Activated effector memory CD4-positive, alpha-beta T cell treated with Interleukin-2 at 50 U/mL for 16 hours (primary cell): Measurements from ENCODE around the gene CEP57L1.
A peak's percentile ranks its signal among the peaks of the same experiment; 100 is the strongest.
"Not testable (repeated sequence)": the region's sequence is repeated elsewhere in the genome, so short reads cannot be mapped to it uniquely, and the experiment has no call there.

Source experiments
- DNase-seq: peaks from one replicate; pipeline ENCODE4 v3.0.0-alpha.2; 2020

The CEP57L1 gene

GRCh38 chr6:109075934-109076333 is 19.4 kb upstream of the CEP57L1 start:
- DNase-seq, result no peak

- DNase-seq, result no peak
Observed at GRCh38 chr6:109076377-109076776, 18.9 kb upstream of the CEP57L1 start.

GRCh38 chr6:109079981-109080380 is 15.3 kb upstream of the CEP57L1 start:
- no peak for DNase-seq

GRCh38 chr6:109081026-109081425 is 14.3 kb upstream of the CEP57L1 start:
- DNase-seq, result no peak

GRCh38 chr6:109081516-109082187 is 13.7 kb upstream of the CEP57L1 start:
- DNase-seq, result no peak

GRCh38 chr6:109082188-109082577 is 13.1 kb upstream of the CEP57L1 start:
- no peak for DNase-seq

GRCh38 chr6:109083657-109084056 is 11.7 kb upstream of the CEP57L1 start:
- no peak for DNase-seq

GRCh38 chr6:109084146-109084545 is 11.2 kb upstream of the CEP57L1 start:
- DNase-seq, result not testable (repeated sequence)

- DNase-seq, result no peak
Observed at GRCh38 chr6:109087661-109088264, 7.5 kb upstream of the CEP57L1 start.

- no peak for DNase-seq
Observed at GRCh38 chr6:109088995-109089394, 6.3 kb upstream of the CEP57L1 start.

- DNase-seq, result no peak
Observed at GRCh38 chr6:109091314-109092024, 3.8 kb upstream of the CEP57L1 start.

- no peak for DNase-seq
Observed at GRCh38 chr6:109092074-109092473, 3.2 kb upstream of the CEP57L1 start.

GRCh38 chr6:109093732-109094415 is 1.4 kb upstream of the CEP57L1 start:
- DNase-seq, result no peak

GRCh38 chr6:109094416-109095035 is 781 bp upstream of the CEP57L1 start, which contains the start of gene SESN1:
Gene SESN1 (minus strand): TSS chr6:109094846. CDS start chr6:109094073, 773 bp downstream.
- peak; percentile 74 for DNase-seq

GRCh38 chr6:109095835-109096084 is 453 bp downstream of the CEP57L1 start:
- DNase-seq, result no peak

- DNase-seq, result no peak
Observed at GRCh38 chr6:109096208-109096607, 901 bp downstream of the CEP57L1 start.

GRCh38 chr6:109097661-109098060 is 2.4 kb downstream of the CEP57L1 start:
- no peak for DNase-seq

GRCh38 chr6:109102762-109103161 is 7.5 kb downstream of the CEP57L1 start:
- DNase-seq, result no peak

- no peak for DNase-seq
Observed at GRCh38 chr6:109103942-109104341, 8.6 kb downstream of the CEP57L1 start.

- no peak for DNase-seq
Observed at GRCh38 chr6:109104512-109104911, 9.2 kb downstream of the CEP57L1 start.

GRCh38 chr6:109105681-109106080 is 10.4 kb downstream of the CEP57L1 start:
- no peak for DNase-seq

GRCh38 chr6:109109663-109110062 is 14.4 kb downstream of the CEP57L1 start:
- DNase-seq, result not testable (repeated sequence)

- not testable (repeated sequence) for DNase-seq
Observed at GRCh38 chr6:109112663-109113062, 17.4 kb downstream of the CEP57L1 start.
